Naive thymus-derived CD4-positive, alpha-beta T cell (primary cell): ENCODE results near the gene ZNF334. TPM values are rescaled to one million over a fixed set of nuclear protein-coding genes. Genes with fewer than 3 reads are reported as not detected.

Experiments
- ATAC-seq: fragments of 150-1000 bp; cut with Tn5 transposase; 2 replicates; pipeline ENCODE4 v1.10.0; 2021; ENCODE audit warnings: mild to moderate bottlenecking, moderate library complexity
- CTCF ChIA-PET: fragments of 350-600 bp; sonication (Branson Sonifier 250); formaldehyde crosslinking; loops from one replicate; lab custom pipeline; 2021; ENCODE audit warnings: antibody characterized with exemption; lab: Charles Lee
- POLR2A ChIA-PET: fragments of 350-600 bp; sonication (Branson Sonifier 250); formaldehyde crosslinking; loops from one replicate; lab custom pipeline; 2021; ENCODE audit warnings: antibody characterized with exemption, inconsistent platforms; lab: Charles Lee
- DNase-seq, 9 donors: peaks; one replicate each; pipeline versions ENCODE4 v3.0.0 to v3.0.0-alpha.2; 2020 to 2022; ENCODE audit warnings: mixed read lengths in 1 of 9
- H3K27ac ChIP-seq: one replicate; pipeline ENCODE4 v1.7.0; 2013; ENCODE audit warnings: mild to moderate bottlenecking, low read depth, low read length, moderate library complexity
- H3K27me3 ChIP-seq, 2 donors: one replicate each; pipeline ENCODE4 v1.7.0; 2013; ENCODE audit warnings: low read length in 2 of 2, mild to moderate bottlenecking in 2 of 2, moderate library complexity in 2 of 2; ENCODE audit not compliant: control insufficient read depth in 2 of 2, insufficient read depth in 2 of 2
- H3K36me3 ChIP-seq, 3 experiments: 1 replicate in 2 of 3; 2 replicates in 1 of 3; pipeline ENCODE4 v1.7.0; 2013; ENCODE audit warnings: low read length in 3 of 3, mild to moderate bottlenecking in 3 of 3, moderate library complexity in 1 of 3; ENCODE audit not compliant: insufficient read depth in 3 of 3, control insufficient read depth in 2 of 3
- H3K4me1 ChIP-seq, 2 donors: one replicate each; pipeline ENCODE4 v1.7.0; 2013; ENCODE audit warnings: low read length in 2 of 2, mild to moderate bottlenecking in 2 of 2, moderate library complexity in 1 of 2; ENCODE audit not compliant: control insufficient read depth in 2 of 2, insufficient read depth in 2 of 2
- H3K4me3 ChIP-seq: 2 replicates; pipeline ENCODE4 v1.7.0; 2013; ENCODE audit warnings: mild to moderate bottlenecking, low read length
- H3K9me3 ChIP-seq, 3 experiments: 1 replicate in 2 of 3; 2 replicates in 1 of 3; pipeline ENCODE4 v1.7.0; 2013; ENCODE audit warnings: low read length in 3 of 3; ENCODE audit not compliant: control insufficient read depth in 2 of 3
- H3K27ac Mint-ChIP-seq, 9 donors: one replicate each; pipeline ENCODE4 v1.8.0; 2020 to 2022; ENCODE audit warnings: mixed read lengths in 9 of 9, mild to moderate bottlenecking in 8 of 9, moderate library complexity in 5 of 9, inconsistent platforms in 2 of 9
- H3K27me3 Mint-ChIP-seq, 5 donors: one replicate each; pipeline ENCODE4 v1.8.0; 2021 to 2022; ENCODE audit warnings: mixed read lengths in 5 of 5, mild to moderate bottlenecking in 1 of 5
- H3K36me3 Mint-ChIP-seq, 5 donors: one replicate each; pipeline ENCODE4 v1.8.0; 2020 to 2022; ENCODE audit warnings: mixed read lengths in 5 of 5, mild to moderate bottlenecking in 3 of 5, inconsistent platforms in 1 of 5
- H3K4me1 Mint-ChIP-seq, 7 donors: one replicate each; pipeline ENCODE4 v1.8.0; 2020 to 2022; ENCODE audit warnings: mixed read lengths in 7 of 7, mild to moderate bottlenecking in 3 of 7, inconsistent platforms in 1 of 7
- H3K4me3 Mint-ChIP-seq, 10 donors: one replicate each; pipeline ENCODE4 v1.8.0; 2020 to 2022; ENCODE audit warnings: mild to moderate bottlenecking in 10 of 10, mixed read lengths in 10 of 10, moderate library complexity in 6 of 10, inconsistent platforms in 2 of 10
- H3K9me3 Mint-ChIP-seq, 11 donors: one replicate each; pipeline ENCODE4 v1.8.0; 2020 to 2022; ENCODE audit warnings: mixed read lengths in 11 of 11, mild to moderate bottlenecking in 4 of 11, inconsistent platforms in 1 of 11, moderate library complexity in 1 of 11
- intact Hi-C, 2 donors: fragments of 100-400 bp; cut with micrococcal nuclease; formaldehyde crosslinking; loops; one replicate each; pipeline ENCODE4 v1.15.1; 2023
- polyA plus RNA-seq, 2 donors: library from polyadenylated mRNA; unstranded; fragments of 300-500 nt; fragmentation: Illumina TruSeq; gene quantifications; one replicate each; pipeline ENCODE4 v1.2.3, GENCODE V29; 2021
- total RNA-seq, 6 experiments: library from RNA in 5 of 6; stranded (reverse) in 5 of 6; gene quantifications; 1 replicate in 5 of 6; 2 replicates in 1 of 6; pipeline ENCODE4 v1.2.3 and lab custom pipeline; 2021 to 2026

ZNF334 gene
- total and polyA plus RNA-seq, 7 experiments from 2014 or later = 0.50 to 1.7 (median 0.71) TPM; not detected in 4

DNA sequence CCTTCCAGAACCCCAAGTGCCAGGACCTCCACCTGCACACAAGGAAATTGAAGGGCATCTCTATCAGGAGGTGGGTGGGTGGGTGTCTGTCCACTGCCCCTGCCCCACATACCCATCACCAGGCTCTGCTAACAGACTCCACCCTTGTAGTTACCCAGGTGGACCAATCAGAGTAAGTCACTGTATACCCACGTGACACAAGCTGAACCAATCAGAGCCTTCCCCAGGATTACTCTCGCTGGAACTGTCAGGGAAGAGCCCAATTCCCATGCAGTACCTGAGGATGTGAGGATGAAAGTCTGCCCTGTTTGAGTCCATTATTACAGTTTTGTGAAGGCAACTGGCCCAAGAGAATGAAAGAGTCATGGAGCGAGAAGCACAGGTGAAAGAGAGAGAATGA is 32.9 kb upstream of the ZNF334 start:
- H3K9me3 ChIP-seq = no peaks in the 10 kb centered on the region
- ChIA-PET POLR2A (no interaction called here), CTCF (no interaction called here)
- peaks cover 0 to 17% of the 10 kb centered on the region in 2 donors for H3K4me1 ChIP-seq
- DNase-seq = no peak
- H3K27ac ChIP-seq = no peak overlapping the region
- peaks cover 0 to 8% (median 0%) of the 10 kb centered on the region in 5 donors for H3K27me3 Mint-ChIP-seq
- no peak overlapping the region for H3K4me3 Mint-ChIP-seq
- no peaks in the 10 kb centered on the region for H3K36me3 ChIP-seq
- intact Hi-C loops = no loop called here
- no peak for ATAC-seq
- no peak overlapping the region for H3K4me3 ChIP-seq
- no peaks in the 10 kb centered on the region for H3K27me3 ChIP-seq
- peaks cover 0 to 36% (median 0%) of the 10 kb centered on the region in 7 donors for H3K4me1 Mint-ChIP-seq
- peak overlapping the region in 1 of 9 donors; percentile 14 for H3K27ac Mint-ChIP-seq
- no peaks in the 10 kb centered on the region for H3K36me3 Mint-ChIP-seq
- H3K9me3 Mint-ChIP-seq = peaks cover 0 to 2% (median 0%) of the 10 kb centered on the region in 11 donors

DNA sequence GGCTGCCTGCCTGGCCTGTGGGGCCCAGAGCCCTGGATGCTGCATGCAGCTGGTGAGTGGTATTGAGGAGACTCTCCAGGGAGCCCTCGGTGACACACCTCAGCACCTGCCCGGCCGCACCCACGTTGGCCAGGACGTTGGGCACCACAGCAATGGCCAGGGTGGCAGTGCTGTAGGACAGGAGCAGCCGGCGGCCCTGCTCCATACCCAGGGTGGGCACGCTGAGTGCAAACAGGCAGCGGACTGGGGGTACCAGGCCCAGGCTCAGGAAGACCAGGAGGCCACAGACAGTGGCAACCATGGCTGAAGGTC is 32.4 kb upstream of the ZNF334 start:
- CTCF ChIA-PET = no interaction called here

DNA sequence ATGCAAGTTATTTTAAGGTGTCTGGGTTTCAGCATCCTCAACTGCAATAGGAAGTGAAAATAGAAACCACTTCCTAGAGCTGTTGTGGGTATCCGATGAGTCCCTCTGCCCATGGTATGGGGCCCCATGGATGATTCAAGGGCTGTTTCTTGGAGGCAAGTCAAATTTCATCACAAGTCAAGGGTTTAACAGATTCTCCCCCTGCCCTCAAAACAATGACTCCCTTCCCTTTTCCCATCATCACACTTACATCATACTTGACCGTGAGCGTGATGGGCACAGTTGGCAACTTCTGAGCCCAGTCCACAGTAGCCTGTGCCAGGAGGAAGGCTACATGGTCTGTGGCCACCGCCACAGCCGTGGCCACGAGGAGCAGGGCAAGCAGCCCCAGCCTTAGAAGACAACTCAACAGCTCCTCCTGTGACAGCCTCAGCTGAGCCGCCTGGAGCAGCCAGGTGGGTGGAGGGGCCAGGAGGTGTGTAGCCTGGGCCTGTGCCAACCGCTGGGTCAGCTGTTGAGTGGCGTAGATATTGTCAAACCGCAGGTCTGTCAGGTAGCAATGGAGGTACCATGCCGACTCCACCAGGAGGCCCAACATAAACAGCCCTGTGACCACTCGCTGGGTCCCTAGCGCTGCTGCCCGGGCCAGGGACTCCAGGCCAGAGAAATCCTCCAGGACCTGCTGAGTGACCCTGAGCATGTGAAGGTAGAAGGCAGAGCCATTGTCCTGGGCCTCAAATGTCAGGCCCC is 31.9 kb upstream of the ZNF334 start:
- Mint-ChIP-seq H3K4me1 (peaks cover 0 to 27% (median 0%) of the 10 kb centered on the region in 7 donors), H3K36me3 (no peaks in the 10 kb centered on the region), H3K9me3 (no peaks in the 10 kb centered on the region), H3K27me3 (peaks cover 0 to 8% (median 0%) of the 10 kb centered on the region in 5 donors), H3K4me3 (peak overlapping the region in 1 of 10 donors; percentile 77), H3K27ac (peak overlapping the region in 1 of 9 donors; percentile 88)
- DNase-seq (peak in 1 of 9 donors; percentile 49), ATAC-seq (peak; percentile 91)
- Histone ChIP-seq H3K4me1 (peaks cover 0 to 17% of the 10 kb centered on the region in 2 donors), H3K4me3 (no peak overlapping the region), H3K9me3 (no peaks in the 10 kb centered on the region), H3K27ac (no peak overlapping the region), H3K27me3 (no peaks in the 10 kb centered on the region), H3K36me3 (no peaks in the 10 kb centered on the region)
- intact Hi-C loops = loop anchor here in 1 of 2 donors (1.0 to 2.0 kb wide), 3 partner anchors 8 to 136 kb away; no protein-coding TSS in a partner anchor
- POLR2A ChIA-PET = no interaction called here
- CTCF ChIA-PET = no interaction called here

More for the DNA sequence above, 32.4 kb upstream of the ZNF334 start:
- Mint-ChIP-seq H3K27me3 (peaks cover 0 to 8% (median 0%) of the 10 kb centered on the region in 5 donors), H3K9me3 (peaks cover 0 to 2% (median 0%) of the 10 kb centered on the region in 11 donors), H3K27ac (peak overlapping the region in 1 of 9 donors; percentile 14), H3K4me3 (no peak overlapping the region), H3K36me3 (no peaks in the 10 kb centered on the region), H3K4me1 (peaks cover 0 to 31% (median 0%) of the 10 kb centered on the region in 7 donors)
- H3K9me3 ChIP-seq = no peaks in the 10 kb centered on the region
- H3K4me3 ChIP-seq = no peak overlapping the region
- POLR2A ChIA-PET = no interaction called here
- DNase-seq = no peak
- no peaks in the 10 kb centered on the region for H3K27me3 ChIP-seq
- ATAC-seq = no peak
- intact Hi-C loops = loop anchor here in 1 of 2 donors (1.0 to 2.0 kb wide), 3 partner anchors 8 to 136 kb away; no protein-coding TSS in a partner anchor
- peaks cover 0 to 17% of the 10 kb centered on the region in 2 donors for H3K4me1 ChIP-seq
- no peak overlapping the region for H3K27ac ChIP-seq
- H3K36me3 ChIP-seq = no peaks in the 10 kb centered on the region

DNA sequence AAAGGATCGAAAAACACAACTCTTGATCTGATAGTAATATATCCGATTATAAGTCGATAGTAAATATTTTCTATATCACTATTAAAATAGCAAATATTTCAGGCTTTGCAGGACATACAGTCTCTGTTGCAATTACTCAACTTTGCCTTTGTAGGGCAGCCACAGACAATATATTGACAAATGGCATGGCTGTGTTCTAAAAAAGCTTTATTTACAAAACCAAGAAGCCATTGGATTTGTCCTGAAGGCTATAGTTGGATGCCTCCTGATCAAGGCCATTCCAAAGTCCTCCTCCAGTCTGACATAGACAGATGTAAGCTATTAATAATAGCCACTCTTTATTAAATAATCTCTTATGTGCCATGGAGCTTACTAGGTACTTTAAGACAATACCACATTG is 31.2 kb upstream of the ZNF334 start:
- Mint-ChIP-seq H3K4me1 (peaks cover 0 to 25% (median 0%) of the 10 kb centered on the region in 7 donors), H3K36me3 (no peaks in the 10 kb centered on the region), H3K27me3 (peaks cover 0 to 8% (median 0%) of the 10 kb centered on the region in 5 donors), H3K4me3 (peak overlapping the region in 1 of 10 donors; percentile 77), H3K27ac (no peak overlapping the region), H3K9me3 (no peaks in the 10 kb centered on the region)
- Histone ChIP-seq H3K4me3 (no peak overlapping the region), H3K36me3 (no peaks in the 10 kb centered on the region), H3K27ac (no peak overlapping the region), H3K27me3 (no peaks in the 10 kb centered on the region), H3K9me3 (no peaks in the 10 kb centered on the region), H3K4me1 (peaks cover 0 to 17% of the 10 kb centered on the region in 2 donors)
- DNase-seq (no peak), ATAC-seq (no peak)
- intact Hi-C loops = loop anchor here in 1 of 2 donors (2.0 kb wide), 1 partner anchor 18 kb away; no protein-coding TSS in a partner anchor
- CTCF ChIA-PET = no interaction called here
- POLR2A ChIA-PET = no interaction called here

DNA sequence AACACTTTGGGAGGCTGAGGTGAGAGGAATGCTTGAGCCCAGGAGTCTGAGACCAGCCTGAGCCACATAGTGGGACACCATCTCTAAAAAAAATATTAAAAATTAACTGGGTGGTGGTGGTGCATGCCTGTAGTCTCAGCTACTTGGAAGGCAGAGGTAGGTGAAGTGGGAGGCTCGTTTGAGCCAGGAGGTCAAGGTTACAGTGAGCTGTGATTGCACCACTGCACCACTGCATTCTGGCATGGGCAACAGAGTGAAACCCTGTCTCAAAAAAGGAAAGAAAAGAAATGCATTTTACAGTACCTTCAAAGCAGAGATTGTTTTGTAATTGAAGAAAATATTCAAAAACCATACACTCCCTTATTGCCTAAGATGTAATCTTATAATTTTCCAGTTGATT is 30.6 kb upstream of the ZNF334 start:
- Mint-ChIP-seq H3K36me3 (no peaks in the 10 kb centered on the region), H3K27me3 (peaks cover 0 to 8% (median 5%) of the 10 kb centered on the region in 5 donors), H3K4me1 (peaks cover 0 to 25% (median 0%) of the 10 kb centered on the region in 7 donors), H3K4me3 (no peak overlapping the region), H3K9me3 (no peaks in the 10 kb centered on the region), H3K27ac (no peak overlapping the region)
- intact Hi-C loops = loop anchor here in 1 of 2 donors (2.0 kb wide), 1 partner anchor 19 kb away; no protein-coding TSS in a partner anchor
- CTCF ChIA-PET = no interaction called here
- H3K4me3 ChIP-seq = no peak overlapping the region
- H3K27ac ChIP-seq = no peak overlapping the region
- peaks cover 0 to 17% of the 10 kb centered on the region in 2 donors for H3K4me1 ChIP-seq
- H3K36me3 ChIP-seq = no peaks in the 10 kb centered on the region
- DNase-seq (no peak), ATAC-seq (no peak)
- H3K27me3 ChIP-seq = no peaks in the 10 kb centered on the region
- no peaks in the 10 kb centered on the region for H3K9me3 ChIP-seq
- POLR2A ChIA-PET = no interaction called here

DNA sequence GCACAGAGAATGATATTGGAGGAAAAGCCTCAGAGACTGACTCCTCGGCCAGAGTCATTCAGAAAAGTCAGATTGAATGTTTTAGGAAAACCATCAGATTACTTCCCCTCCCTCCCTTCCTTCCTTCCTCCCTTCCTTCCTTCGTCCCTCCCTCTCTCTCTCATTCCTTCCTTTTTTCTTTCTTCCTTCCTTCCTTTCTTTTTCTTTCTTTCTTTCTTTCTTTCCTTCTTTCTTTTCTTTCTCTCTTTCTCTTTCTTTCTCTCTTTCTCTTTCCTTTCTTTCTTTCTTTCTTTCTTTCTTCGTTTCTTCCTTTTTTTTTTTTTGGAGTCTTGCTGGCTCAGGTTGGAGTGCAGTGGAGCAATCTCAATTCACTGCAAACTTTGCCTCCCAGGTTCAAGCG is 29.7 kb upstream of the ZNF334 start:
- ATAC-seq = no peak
- no peaks in the 10 kb centered on the region for H3K9me3 ChIP-seq
- CTCF ChIA-PET = no interaction called here
- Mint-ChIP-seq H3K4me3 (no peak overlapping the region), H3K27ac (no peak overlapping the region), H3K4me1 (peaks cover 0 to 25% (median 0%) of the 10 kb centered on the region in 7 donors), H3K27me3 (peaks cover 4 to 12% (median 8%) of the 10 kb centered on the region in 5 donors), H3K9me3 (no peaks in the 10 kb centered on the region), H3K36me3 (no peaks in the 10 kb centered on the region)
- no peak for DNase-seq
- no peak overlapping the region for H3K27ac ChIP-seq
- no peaks in the 10 kb centered on the region for H3K27me3 ChIP-seq
- intact Hi-C loops = no loop called here
- no peaks in the 10 kb centered on the region for H3K36me3 ChIP-seq
- POLR2A ChIA-PET = no interaction called here
- no peak overlapping the region for H3K4me3 ChIP-seq
- H3K4me1 ChIP-seq = peaks cover 0 to 17% of the 10 kb centered on the region in 2 donors
